ENCODE measurements around the gene SGMS2.

SGMS2 gene

DNA sequence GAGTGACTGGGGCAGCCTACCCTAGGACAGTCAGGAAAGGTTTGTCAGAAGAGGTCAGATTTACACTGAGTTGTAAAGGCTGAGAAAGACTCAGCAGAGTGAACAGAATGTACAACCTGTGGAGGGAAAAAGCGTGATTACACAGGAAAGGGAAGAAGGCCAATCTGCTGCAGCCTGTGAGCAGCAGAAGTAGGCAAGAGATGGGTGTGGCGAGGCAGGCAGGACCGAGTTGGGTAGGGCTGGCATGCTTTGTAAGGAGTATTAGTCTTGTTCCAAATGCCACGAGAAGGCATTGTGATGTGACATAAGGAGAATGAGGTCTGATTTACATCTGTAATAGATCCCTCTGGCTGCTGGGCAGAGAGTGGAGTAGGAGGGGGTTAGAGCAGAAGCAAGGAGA, 12.6 kb downstream of the SGMS2 start:
- no peak for DNase-seq (ENCODE audit: low read depth)
- no peak overlapping the region for H3K4me3 ChIP-seq (ENCODE audit: low read depth, low read length)
- TF ChIP-seq CTCF (IDR thresholded peaks at IDR 0.05; ENCODE audit: insufficient read depth, low read depth, low read length, missing control alignments): no peak

- TF ChIP-seq CTCF (IDR thresholded peaks at IDR 0.05; ENCODE audit: insufficient read depth, low read depth, low read length, missing control alignments): no peak
- no peak for DNase-seq (ENCODE audit: low read depth)
- no peak overlapping the region for H3K4me3 ChIP-seq (ENCODE audit: low read depth, low read length)
These were observed 13.3 kb downstream of the SGMS2 start for GRCh38 chr4:107837776-107838618.

- no peak for TF ChIP-seq CTCF (IDR thresholded peaks at IDR 0.05; ENCODE audit: insufficient read depth, low read depth, low read length, missing control alignments)
- no peak overlapping the region for H3K4me3 ChIP-seq (ENCODE audit: low read depth, low read length)
- DNase-seq (ENCODE audit: low read depth): no peak
These were observed 14.3 kb downstream of the SGMS2 start for GRCh38 chr4:107838861-107839565.

DNA sequence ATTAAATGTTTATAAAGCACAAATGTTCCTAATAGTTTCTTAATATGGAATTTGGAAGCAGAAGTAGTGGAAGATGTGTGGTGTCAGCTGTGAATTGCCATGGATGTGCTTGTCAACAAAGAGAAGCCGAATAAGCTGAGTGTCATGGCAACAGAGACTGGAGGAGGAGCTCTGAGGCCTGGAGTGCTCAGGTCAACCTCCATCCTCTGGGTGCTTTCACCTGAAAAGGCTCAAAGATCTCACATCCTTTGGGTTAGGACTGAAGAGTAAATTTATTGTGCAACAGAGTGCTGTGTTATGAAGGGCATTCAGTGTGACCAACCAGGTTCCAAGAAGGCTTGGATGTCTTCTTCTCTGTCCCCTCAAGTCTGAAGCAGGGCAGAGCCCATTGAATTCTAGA, 18.7 kb downstream of the SGMS2 start:
- no peak for TF ChIP-seq CTCF (IDR thresholded peaks at IDR 0.05; ENCODE audit: insufficient read depth, low read depth, low read length, missing control alignments)
- H3K4me3 ChIP-seq (ENCODE audit: low read depth, low read length): no peak overlapping the region
- no peak for DNase-seq (ENCODE audit: low read depth)

DNA sequence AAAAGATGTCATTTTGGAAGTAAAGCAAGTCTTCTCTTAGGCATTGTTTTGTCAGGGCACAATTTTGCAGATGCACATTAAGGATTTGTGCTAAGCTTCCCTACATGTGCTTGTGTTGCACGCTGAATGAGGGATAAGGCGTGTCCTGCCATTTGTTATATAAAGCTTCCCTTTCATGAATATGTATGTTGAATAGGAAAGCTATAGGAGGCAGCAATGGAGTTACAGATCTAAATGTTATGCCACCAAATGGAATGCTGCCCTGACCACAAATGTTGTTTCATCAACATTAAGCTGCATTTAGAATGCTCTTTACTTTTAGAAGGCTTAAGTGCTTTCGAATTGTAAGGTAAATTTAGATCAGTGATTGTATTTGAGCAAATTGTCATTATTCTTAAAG, 20.9 kb downstream of the SGMS2 start:
- no peak for TF ChIP-seq CTCF (IDR thresholded peaks at IDR 0.05; ENCODE audit: insufficient read depth, low read depth, low read length, missing control alignments)
- no peak overlapping the region for H3K4me3 ChIP-seq (ENCODE audit: low read depth, low read length)
- DNase-seq (ENCODE audit: low read depth): no peak

GRCh38 chr4:107850438-107850837, 25.7 kb downstream of the SGMS2 start:
- no peak overlapping the region for H3K4me3 ChIP-seq (ENCODE audit: low read depth, low read length)
- DNase-seq (ENCODE audit: low read depth): no peak
- TF ChIP-seq CTCF (IDR thresholded peaks at IDR 0.05; ENCODE audit: insufficient read depth, low read depth, low read length, missing control alignments): no peak

Data from GM12865 (cell line).